CD14-positive monocyte (primary cell): ENCODE data around the gene ATG12. TPM values are rescaled to one million over a fixed set of nuclear protein-coding genes. Genes with fewer than 3 reads are reported as not detected.

Source experiments
- DNase-seq, 3 donors: peaks; one replicate each; pipeline ENCODE4 v3.0.0-alpha.2; 2011 to 2022
- H2AFZ ChIP-seq: 2 replicates; pipeline ENCODE4 v1.6.0; 2012; ENCODE audit warnings: mild to moderate bottlenecking, low read depth, low read length, inconsistent platforms; ENCODE audit not compliant: insufficient read depth, poor library complexity, severe bottlenecking
- H3K27ac ChIP-seq, 2 donors: 1 replicate in 1 of 2; 2 replicates in 1 of 2; pipeline ENCODE4 v1.5.1; 2012 to 2013; ENCODE audit warnings: low read length in 2 of 2, control low read depth in 1 of 2, inconsistent platforms in 1 of 2, low read depth in 1 of 2, mild to moderate bottlenecking in 1 of 2
- H3K27me3 ChIP-seq, 2 donors: one replicate each; pipeline versions ENCODE4 v1.6.0 to v1.6.1; 2011 to 2013; ENCODE audit warnings: low read length in 2 of 2; ENCODE audit not compliant: control insufficient read depth in 2 of 2, insufficient read depth in 2 of 2
- H3K36me3 ChIP-seq, 2 donors: replicated peaks in 1 of 2; 1 replicate in 1 of 2; 2 replicates in 1 of 2; pipeline versions ENCODE4 v1.5.1 to v1.6.1; 2012 to 2013; ENCODE audit warnings: low read length in 2 of 2, control low read depth in 1 of 2, inconsistent platforms in 1 of 2, mild to moderate bottlenecking in 1 of 2; ENCODE audit not compliant: insufficient read depth in 2 of 2, control insufficient read depth in 1 of 2
- H3K4me1 ChIP-seq, 2 donors: 1 replicate in 1 of 2; 2 replicates in 1 of 2; pipeline versions ENCODE4 v1.5.1 to v1.6.1; 2012 to 2013; ENCODE audit warnings: low read length in 2 of 2, control low read depth in 1 of 2, inconsistent platforms in 1 of 2, mild to moderate bottlenecking in 1 of 2, moderate library complexity in 1 of 2; ENCODE audit not compliant: insufficient read depth in 2 of 2, control insufficient read depth in 1 of 2
- H3K4me2 ChIP-seq: replicated peaks from 2 replicates; pipeline ENCODE3; 2012; ENCODE audit warnings: low read length, moderate library complexity, mild to moderate bottlenecking; ENCODE audit not compliant: poor library complexity, severe bottlenecking; ENCODE audit errors: extremely low read depth
- H3K4me3 ChIP-seq, 3 experiments: fragments of 200-600 bp in 1 of 3; sonication (generic) in 1 of 3; replicated peaks in 1 of 3; 1 replicate in 2 of 3; 2 replicates in 1 of 3; pipeline ENCODE4 v1.5.1; 2011 to 2013; ENCODE audit warnings: low read length in 3 of 3, mild to moderate bottlenecking in 3 of 3, control low read depth in 2 of 3, low read depth in 2 of 3, inconsistent platforms in 1 of 3, moderate library complexity in 1 of 3
- H3K79me2 ChIP-seq: 2 replicates; pipeline ENCODE4 v1.6.0; 2012; ENCODE audit warnings: mild to moderate bottlenecking, control low read depth, inconsistent platforms, low read length, moderate library complexity; ENCODE audit not compliant: insufficient read depth
- H3K9ac ChIP-seq: 2 replicates; pipeline ENCODE4 v1.6.0; 2017; ENCODE audit warnings: low read length, mild to moderate bottlenecking; ENCODE audit not compliant: insufficient read depth, poor library complexity, severe bottlenecking
- H3K9me3 ChIP-seq, 2 donors: replicated peaks in 1 of 2; 1 replicate in 1 of 2; 2 replicates in 1 of 2; pipeline versions ENCODE4 v1.5.1 to v1.6.1; 2012 to 2013; ENCODE audit warnings: low read length in 2 of 2, control low read depth in 1 of 2; ENCODE audit not compliant: control insufficient read depth in 1 of 2, insufficient read depth in 1 of 2
- H4K20me1 ChIP-seq: 2 replicates; pipeline ENCODE4 v1.6.0; 2012; ENCODE audit warnings: mild to moderate bottlenecking, low read length, control low read depth, moderate library complexity; ENCODE audit not compliant: insufficient read depth
- H3K27ac Mint-ChIP-seq, 7 donors: one replicate each; pipeline ENCODE4 v1.8.0; 2020; ENCODE audit warnings: mild to moderate bottlenecking in 7 of 7, mixed read lengths in 7 of 7, moderate library complexity in 6 of 7, inconsistent platforms in 2 of 7
- H3K27me3 Mint-ChIP-seq, 3 donors: one replicate each; pipeline ENCODE4 v1.8.0; 2021 to 2022; ENCODE audit warnings: low read depth in 3 of 3, mild to moderate bottlenecking in 3 of 3, mixed read lengths in 3 of 3, moderate library complexity in 3 of 3, inconsistent platforms in 1 of 3
- H3K36me3 Mint-ChIP-seq, 2 donors: one replicate each; pipeline ENCODE4 v1.8.0; 2020; ENCODE audit warnings: mixed read lengths in 2 of 2, inconsistent platforms in 1 of 2, mild to moderate bottlenecking in 1 of 2
- H3K4me1 Mint-ChIP-seq: one replicate; pipeline ENCODE4 v1.8.0; 2020; ENCODE audit warnings: mild to moderate bottlenecking, mixed read lengths
- H3K4me3 Mint-ChIP-seq, 2 donors: one replicate each; pipeline ENCODE4 v1.8.0; 2020; ENCODE audit warnings: mild to moderate bottlenecking in 2 of 2, mixed read lengths in 2 of 2, moderate library complexity in 1 of 2
- H3K9me3 Mint-ChIP-seq, 7 donors: one replicate each; pipeline ENCODE4 v1.8.0; 2020 to 2022; ENCODE audit warnings: mixed read lengths in 7 of 7, mild to moderate bottlenecking in 6 of 7, moderate library complexity in 6 of 7, inconsistent platforms in 2 of 7
- WGBS: methylation state at CpG from one replicate; pipeline ENCODE4 v1.1.5; 2013; ENCODE audit warnings: missing lambda C conversion rate; ENCODE audit not compliant: insufficient coverage; 5-methylcytosine and 5-hydroxymethylcytosine counted together
- intact Hi-C, 2 donors: fragments of 100-400 bp; cut with micrococcal nuclease; formaldehyde crosslinking; loops; one replicate each; pipeline versions ENCODE4 v1.15.0 to v1.15.1; 2023
- polyA plus RNA-seq, 3 donors: library from polyadenylated mRNA; depleted of rRNA in 1 of 3; unstranded in 2 of 3; stranded (reverse) in 1 of 3; fragments of 300-500 nt in 2 of 3; fragments of >200 nt in 1 of 3; fragmentation: Illumina TruSeq in 2 of 3; gene quantifications; 1 replicate in 2 of 3; 2 replicates in 1 of 3; pipeline ENCODE4 v1.2.3, GENCODE V29; 2012 to 2021
- TF ChIP-seq, protein P1 (sequence below): fragments of 200-600 bp; IDR thresholded peaks from one replicate; pipeline ENCODE4 v1.8.0; 2022; ENCODE audit warnings: antibody characterized with exemption, mild to moderate bottlenecking

ATG12 gene
- polyA plus RNA-seq, 3 donors: 44.3 to 143 (median 101) TPM

DNA sequence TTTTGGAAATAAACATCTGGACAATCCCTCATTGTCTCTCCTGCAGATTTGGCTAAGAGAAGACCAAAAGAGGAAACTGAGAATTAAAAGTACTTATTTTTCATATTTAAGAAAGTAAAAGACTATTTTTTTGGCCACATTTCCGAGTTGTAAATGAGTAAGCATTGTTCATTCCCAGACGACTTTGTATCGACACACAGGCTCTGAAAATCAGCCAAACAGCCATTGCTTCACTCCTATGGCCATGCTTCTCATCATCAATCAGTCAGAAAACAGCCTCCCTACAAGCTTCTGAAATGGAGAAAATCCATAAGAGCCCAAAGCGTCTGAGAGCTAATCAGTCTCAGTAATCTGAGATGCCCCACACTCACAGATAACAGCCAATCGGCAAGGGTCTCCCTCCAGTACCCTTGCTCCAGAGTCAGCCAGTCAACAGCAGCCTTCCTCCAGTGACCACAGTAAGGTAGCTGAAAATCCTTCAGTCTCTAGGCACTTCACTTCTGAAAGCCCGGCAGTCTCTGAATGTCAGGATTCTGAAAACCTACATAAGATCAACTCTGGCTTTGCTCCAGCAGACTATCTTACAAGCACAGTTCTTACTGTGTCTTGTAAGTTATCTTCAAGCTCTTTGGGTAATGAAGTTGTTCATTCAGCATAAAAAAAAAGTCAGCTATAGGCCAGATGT, 55.8 kb downstream of the ATG12 start:
- Histone ChIP-seq H3K79me2 (no peaks in the 10 kb centered on the region), H3K36me3 (no peaks in the 10 kb centered on the region), H2AFZ (no peak overlapping the region), H3K9ac (no peak overlapping the region), H3K27me3 (no peaks in the 10 kb centered on the region), H3K4me2 (no peak overlapping the region), H4K20me1 (no peaks in the 10 kb centered on the region), H3K4me3 (no peak overlapping the region), H3K4me1 (no peaks in the 10 kb centered on the region), H3K27ac (no peak overlapping the region), H3K9me3 (no peaks in the 10 kb centered on the region)
- Mint-ChIP-seq H3K27me3 (peaks cover 3 to 12% (median 8%) of the 10 kb centered on the region in 3 donors), H3K9me3 (peaks cover 0 to 5% (median 0%) of the 10 kb centered on the region in 7 donors), H3K4me1 (no peaks in the 10 kb centered on the region), H3K36me3 (no peaks in the 10 kb centered on the region), H3K27ac (no peak overlapping the region), H3K4me3 (no peak overlapping the region)
- WGBS: 57% methylated on average over 4 of the region's 6 CpGs
- DNase-seq: no peak
- TF ChIP-seq, protein P1, sequence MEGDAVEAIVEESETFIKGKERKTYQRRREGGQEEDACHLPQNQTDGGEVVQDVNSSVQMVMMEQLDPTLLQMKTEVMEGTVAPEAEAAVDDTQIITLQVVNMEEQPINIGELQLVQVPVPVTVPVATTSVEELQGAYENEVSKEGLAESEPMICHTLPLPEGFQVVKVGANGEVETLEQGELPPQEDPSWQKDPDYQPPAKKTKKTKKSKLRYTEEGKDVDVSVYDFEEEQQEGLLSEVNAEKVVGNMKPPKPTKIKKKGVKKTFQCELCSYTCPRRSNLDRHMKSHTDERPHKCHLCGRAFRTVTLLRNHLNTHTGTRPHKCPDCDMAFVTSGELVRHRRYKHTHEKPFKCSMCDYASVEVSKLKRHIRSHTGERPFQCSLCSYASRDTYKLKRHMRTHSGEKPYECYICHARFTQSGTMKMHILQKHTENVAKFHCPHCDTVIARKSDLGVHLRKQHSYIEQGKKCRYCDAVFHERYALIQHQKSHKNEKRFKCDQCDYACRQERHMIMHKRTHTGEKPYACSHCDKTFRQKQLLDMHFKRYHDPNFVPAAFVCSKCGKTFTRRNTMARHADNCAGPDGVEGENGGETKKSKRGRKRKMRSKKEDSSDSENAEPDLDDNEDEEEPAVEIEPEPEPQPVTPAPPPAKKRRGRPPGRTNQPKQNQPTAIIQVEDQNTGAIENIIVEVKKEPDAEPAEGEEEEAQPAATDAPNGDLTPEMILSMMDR: no peak
- intact Hi-C loops: no loop called here

DNA sequence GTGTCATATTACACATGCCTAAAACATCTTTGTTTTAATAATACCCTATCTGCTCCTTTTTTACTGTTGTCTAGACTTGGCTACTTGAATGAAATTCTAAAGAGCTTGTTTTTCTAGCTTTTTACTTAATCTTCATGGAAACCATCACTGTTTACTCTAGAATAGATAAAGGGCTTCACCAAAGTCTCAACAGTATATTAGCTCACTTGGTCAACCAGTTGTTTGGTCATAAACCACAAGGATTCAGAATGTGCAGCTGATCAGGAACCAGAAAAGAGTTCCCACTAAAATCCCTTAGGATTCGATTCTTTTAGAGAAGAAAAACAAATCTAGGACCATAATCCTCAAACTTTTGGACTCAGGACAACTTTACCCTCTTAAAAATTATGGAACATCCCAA, 62.9 kb downstream of the ATG12 start:
- no peak overlapping the region for H3K4me2 ChIP-seq
- no peaks in the 10 kb centered on the region for H3K4me1 Mint-ChIP-seq
- H3K27ac Mint-ChIP-seq: no peak overlapping the region
- H3K27me3 ChIP-seq: no peaks in the 10 kb centered on the region
- H2AFZ ChIP-seq: no peak overlapping the region
- H3K4me3 ChIP-seq: no peak overlapping the region
- H3K9me3 Mint-ChIP-seq: peaks cover 0 to 2% (median 0%) of the 10 kb centered on the region in 7 donors
- no peaks in the 10 kb centered on the region for H3K36me3 Mint-ChIP-seq
- peaks cover 0 to 3% (median 3%) of the 10 kb centered on the region in 3 donors for H3K27me3 Mint-ChIP-seq
- no peaks in the 10 kb centered on the region for H3K79me2 ChIP-seq
- no peaks in the 10 kb centered on the region for H3K9me3 ChIP-seq
- H4K20me1 ChIP-seq: no peaks in the 10 kb centered on the region
- DNase-seq: no peak
- H3K4me3 Mint-ChIP-seq: no peak overlapping the region
- no peak overlapping the region for H3K9ac ChIP-seq
- no CpG with 5 or more reads among the region's 1 CpG for WGBS
- H3K36me3 ChIP-seq: no peaks in the 10 kb centered on the region
- TF ChIP-seq, protein P1: no peak
- intact Hi-C loops: no loop called here
- no peaks in the 10 kb centered on the region for H3K4me1 ChIP-seq
- H3K27ac ChIP-seq: no peak overlapping the region

Other genes starting within 250 kb of the ATG12 start
- gene TICAM2, start 239.1 kb downstream of the ATG12 start, polyA plus RNA-seq: 10 to 100 TPM in 2 of 3 donors, 1 to 10 TPM in 1; 3.5 to 25.1 (median 14.6) TPM
- gene TMED7, start 215.5 kb downstream of the ATG12 start, polyA plus RNA-seq: 10 to 100 TPM; 18.2 to 70.1 (median 65.1) TPM
- not detected for gene CDO1, start 24.9 kb downstream of the ATG12 start, polyA plus RNA-seq
- 10 to 100 TPM; 30.2 to 86.1 (median 84.8) TPM for gene AP3S1, start 370 bp upstream of the ATG12 start, polyA plus RNA-seq
- gene LVRN, start 120.9 kb upstream of the ATG12 start, polyA plus RNA-seq: not detected
- gene ARL14EPL, start 190.9 kb upstream of the ATG12 start, polyA plus RNA-seq: under 1 TPM in 1 of 3 donors, not detected in 2; 0.11 TPM
- gene COMMD10, start 243.5 kb upstream of the ATG12 start, polyA plus RNA-seq: 10 to 100 TPM; 16.9 to 86.1 (median 61.2) TPM